ENCODE data around the gene KDM4C.
"Not testable (repeated sequence)": the region's sequence is repeated elsewhere in the genome, so short reads cannot be mapped to it uniquely, and the experiment has no call there.

Gene KDM4C

DNA sequence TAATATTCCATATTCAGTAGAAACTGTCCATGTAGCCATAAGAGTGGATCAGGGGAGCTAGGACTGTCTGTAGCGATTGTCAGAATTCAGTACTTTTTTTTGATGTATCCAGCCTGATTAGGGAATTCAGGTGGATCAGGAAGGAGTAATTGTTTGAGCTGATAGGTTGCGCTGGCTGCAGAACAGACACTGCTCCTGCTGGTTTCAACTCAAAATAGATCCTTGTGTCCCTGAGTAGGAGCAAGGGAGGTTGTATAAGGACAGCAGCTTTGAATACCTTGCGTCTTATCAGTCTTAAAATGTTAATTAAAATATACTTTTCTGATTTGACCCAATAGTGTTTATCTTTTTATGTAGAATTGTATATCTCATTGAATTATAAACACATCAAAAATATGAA is 229.6 kb downstream of the KDM4C start:
- DNase-seq = no peak

DNA sequence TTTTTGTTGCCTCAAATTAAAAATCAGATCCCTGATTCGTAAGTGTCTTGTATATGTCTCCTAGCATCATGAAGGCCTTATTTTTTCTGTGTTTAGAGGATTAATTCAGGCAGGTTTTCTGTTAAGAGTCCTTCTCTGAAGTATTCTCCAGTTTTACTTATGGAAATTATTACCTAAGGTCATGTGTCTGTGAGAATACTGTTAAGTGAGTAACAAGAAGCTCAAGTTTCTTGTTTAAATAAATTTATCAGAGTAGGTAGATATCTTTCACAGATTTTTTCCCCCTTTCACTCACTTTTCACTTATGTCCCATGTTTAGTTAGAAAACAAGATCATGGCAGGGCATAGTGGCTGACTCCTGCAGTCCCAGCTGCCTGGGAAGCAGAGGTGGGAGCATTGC is 233.6 kb downstream of the KDM4C start:
- DNase-seq = no peak

DNA sequence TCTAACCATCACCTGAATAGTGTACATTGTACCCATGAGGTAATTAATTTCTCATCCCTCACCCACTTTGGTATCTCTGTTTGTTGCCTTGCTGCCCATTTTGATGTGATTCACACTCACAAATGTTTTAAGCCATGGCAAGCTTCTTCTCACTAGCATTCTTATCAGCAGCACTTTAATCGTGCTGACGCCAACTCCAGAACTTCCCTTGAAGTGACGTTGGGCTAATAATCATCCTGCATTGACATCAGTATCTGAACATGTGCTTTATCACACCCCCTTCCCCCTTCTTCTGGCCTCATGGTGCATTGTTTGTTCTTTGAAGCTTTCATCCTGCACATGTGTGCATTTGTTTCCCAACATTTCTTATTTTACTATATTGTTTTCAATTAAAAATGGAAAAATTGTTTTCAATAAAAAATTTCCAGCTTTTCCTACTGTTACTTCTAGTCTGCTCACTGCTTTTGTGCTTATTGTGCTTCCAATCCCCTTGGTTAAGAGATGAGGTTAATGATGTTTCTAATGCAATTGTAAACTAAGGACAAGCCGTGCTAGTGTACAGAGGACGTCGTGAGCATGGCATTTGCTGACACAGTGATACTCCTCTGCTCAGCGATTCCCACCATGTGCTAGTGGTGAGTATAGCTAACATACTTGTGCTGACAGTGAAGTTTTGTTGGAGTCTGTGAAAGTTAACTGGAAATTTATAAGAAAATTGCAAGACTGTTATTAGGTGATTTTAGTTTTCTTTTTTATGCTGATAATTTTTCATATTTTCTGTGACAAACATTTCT is 238.5 kb downstream of the KDM4C start:
- no peak for DNase-seq

DNA sequence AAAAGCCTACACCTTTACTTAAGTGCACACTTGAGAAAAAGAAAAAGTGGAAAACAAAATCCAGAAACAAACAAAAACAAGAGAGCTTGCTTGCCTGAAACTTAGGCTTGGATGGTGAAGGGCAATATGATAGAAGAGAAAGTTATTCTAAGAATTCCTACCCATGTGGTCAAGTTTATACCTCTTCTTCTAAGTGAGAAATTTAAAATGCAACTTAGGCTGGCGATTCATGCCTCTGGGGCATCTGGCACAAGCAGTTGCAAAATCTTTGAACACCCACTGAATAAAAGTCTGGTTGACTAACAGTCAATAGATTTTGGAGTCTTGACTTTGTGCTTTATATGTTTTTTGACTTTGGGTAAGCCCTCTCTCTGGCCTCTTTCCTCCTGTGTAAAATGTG is 239.6 kb downstream of the KDM4C start:
- DNase-seq = no peak

DNA sequence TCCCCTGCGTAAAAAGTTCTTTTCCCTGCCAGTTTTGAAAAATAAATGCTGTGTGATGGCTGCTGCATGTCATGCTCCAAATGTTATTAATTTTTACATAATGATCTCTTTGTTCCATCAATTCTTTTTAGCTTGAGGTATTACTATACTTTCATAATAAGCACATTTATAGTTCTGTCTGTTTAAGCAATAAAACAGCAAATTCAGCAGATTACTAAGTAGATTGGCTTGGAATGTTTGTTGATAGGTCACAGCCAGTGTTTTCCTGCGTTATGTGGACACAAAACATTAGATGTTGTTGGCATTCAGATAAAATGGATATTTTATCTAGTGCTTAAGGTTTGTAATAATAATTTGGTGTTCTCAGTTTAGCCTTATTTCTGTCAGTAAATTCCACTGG is 242.0 kb downstream of the KDM4C start:
- DNase-seq = no peak

DNA sequence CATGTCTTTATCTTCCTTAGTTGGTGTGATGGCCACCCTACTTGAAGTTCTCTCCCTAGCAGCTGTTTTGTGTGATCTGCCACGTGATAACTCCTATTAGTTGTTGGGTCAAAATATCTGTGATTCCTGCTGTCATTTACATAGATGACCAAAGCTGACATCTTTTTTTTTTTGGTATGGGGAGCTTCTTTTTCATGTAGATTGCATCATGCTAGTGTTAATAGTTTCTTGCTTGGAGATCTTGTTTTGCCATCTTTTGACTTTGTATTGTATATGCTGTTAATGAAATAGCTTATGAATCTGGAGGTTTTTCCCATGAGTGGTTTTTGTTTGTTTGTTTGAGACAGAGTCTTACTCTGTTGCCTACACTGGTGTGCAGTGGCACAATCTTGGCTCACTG is 243.8 kb downstream of the KDM4C start:
- no peak for DNase-seq

DNA sequence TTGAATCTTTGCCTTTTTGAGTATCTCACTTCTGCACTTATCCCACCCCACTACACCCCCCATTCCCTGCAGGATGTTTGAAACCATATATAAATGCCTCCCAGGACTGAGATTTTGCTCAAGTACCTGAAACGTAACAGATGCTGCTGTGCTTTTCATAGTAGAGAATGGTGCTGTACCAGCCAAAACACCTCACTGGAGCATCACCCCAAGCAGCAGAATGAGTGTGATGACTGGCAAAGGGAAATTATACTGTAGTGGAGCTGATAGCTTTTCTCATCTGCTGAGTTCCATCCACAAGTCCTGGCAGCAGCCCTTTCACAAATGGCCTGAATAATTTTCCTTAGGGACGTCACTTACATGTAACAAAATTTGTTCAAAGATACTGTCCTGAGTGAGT is 246.1 kb downstream of the KDM4C start:
- DNase-seq = no peak

DNA sequence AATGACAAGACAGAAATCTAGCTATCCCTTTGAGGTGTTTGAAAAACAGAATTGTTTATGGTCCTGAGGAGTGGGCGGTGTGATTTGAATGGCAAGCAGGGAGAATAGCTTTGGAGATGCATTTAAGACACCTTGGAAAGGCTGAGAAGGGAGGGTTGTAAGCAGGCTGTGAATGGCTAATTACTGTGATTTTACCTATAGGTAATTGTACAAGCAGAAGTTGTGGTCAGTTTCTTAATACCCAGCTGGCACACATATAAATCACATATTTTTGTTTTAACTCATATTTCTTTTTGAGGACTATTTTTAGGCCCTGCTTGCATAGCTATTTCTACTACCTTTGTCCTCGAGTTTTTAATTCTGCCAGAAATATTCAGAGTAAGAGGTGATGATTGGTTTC is 248.6 kb downstream of the KDM4C start:
- no peak for DNase-seq

DNA sequence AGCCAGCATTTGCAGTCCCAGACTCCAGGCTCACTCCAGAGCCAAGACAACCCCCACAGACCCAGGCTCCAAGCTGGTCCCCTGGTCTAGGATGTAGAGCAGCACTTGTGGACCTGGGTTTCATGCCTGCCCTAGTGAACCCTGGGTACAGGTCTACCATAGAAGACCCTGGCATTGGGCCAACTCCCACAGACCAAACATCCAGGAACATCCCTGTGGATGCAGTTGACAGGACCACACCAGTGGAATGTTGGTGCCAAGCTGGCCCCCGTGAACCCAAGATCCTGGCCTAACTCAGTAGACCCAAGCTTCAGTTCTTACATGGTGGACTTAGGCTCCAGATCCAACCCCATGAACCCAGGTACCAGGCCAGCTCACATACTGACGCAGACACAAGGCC is 250.6 kb downstream of the KDM4C start:
- no peak for DNase-seq

DNA sequence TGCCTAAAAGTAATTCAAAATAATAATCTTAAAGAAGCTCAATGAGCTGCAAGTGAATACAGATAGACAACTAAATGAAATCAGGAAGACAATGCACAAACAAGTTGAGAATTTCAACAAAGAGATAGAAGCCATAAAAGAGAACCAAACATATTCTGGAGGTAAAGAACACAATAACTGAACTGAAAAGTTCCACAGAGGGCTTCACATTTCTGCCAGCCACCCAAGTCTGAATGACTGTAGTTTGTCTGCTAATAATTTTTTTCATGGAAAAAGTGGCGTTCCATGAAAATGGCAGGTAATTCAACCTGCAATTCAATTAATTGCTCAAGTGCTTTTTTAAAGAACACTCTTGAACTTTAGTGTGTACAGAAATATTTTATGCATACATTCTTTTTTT is 251.3 kb downstream of the KDM4C start:
- DNase-seq = no peak

DNA sequence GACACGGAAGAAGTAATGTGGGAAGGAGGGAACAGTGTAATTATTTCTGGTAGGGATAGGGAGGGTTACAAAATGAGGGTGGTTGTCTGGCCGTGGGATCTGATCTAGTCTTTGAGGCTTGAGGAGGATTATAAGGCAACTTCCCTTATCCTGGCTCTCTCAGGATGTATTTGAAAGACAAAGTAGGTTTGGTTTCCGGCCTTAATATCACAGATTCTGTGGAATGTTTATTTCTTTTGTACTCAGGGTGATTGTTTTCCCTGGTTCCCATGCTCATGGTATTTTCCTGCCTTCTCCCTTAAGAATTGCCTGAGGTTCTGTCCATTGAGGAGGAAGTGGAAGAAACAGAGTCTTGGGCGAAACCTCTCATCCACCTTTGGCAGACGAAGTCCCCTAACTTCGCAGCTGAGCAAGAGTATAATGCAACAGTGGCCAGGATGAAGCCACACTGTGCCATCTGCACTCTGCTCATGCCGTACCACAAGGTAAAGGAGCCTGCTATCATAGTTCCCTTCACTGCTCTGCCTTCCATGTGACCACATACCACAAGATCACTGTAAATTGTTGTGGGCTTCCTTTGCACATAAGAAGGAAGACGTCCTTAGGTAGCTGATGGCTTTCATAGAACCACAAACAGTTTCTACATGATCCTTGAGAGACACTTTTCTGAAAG is 253.8 kb downstream of the KDM4C start:
- no peak for DNase-seq

DNA sequence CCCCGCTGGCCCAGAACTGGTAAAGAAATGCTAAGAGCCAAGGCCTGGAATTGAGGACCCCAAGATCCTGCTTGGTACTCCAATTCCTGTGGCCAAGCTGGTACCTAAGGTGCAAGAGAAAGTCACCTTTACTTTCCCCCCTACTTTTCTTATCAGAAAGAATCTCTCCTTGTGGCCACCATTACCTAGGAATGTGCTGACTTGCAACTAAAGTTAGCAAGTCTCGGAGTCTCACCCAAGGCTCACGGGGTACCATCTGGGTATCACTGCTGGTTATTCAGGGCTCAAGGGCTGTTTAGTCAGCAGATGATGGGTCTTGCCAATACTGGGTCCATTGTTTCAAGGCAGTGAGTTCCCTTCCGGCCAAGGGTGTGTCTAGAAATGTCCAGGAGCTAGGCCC is 270.2 kb downstream of the KDM4C start:
- DNase-seq = no peak

DNA sequence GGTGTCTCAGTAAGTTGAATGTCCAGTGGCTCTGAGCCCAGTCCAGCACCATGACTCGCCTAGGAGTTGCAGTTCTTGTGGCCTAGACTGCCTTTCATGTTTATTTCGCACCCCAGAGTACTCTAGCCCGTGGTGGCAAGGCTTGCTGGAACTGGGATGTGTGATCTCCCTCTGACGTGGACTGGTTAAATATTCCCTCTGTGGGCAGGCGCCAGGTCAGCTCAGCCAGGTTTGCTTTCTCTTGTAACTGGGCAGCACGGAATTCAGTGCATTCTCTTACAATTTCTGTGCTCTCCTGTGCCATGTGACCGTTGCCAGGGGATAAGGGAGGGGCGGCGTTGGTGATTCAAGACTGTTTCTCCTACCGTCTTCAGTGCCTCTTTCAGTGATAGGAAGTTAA is 270.8 kb downstream of the KDM4C start:
- no peak for DNase-seq

DNA sequence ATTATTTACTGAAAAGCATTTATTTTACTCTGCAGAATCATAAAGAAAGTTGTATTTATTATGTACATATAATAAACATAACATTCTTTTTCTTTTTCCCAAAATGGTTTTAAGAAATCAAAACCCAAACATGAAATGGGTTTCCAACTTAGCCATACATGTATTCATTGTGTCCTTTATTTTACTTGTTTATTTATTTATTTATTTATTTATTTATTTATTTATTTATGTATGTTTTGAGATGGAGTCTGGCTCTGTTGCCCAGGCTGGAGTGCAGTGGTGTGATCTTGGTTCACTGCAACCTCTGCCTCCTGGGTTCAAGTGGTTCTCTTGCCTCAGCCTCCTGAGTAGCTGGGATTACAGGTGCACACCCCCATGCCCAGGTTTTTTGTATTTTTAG is 273.2 kb downstream of the KDM4C start:
- not testable (repeated sequence) for DNase-seq

DNA sequence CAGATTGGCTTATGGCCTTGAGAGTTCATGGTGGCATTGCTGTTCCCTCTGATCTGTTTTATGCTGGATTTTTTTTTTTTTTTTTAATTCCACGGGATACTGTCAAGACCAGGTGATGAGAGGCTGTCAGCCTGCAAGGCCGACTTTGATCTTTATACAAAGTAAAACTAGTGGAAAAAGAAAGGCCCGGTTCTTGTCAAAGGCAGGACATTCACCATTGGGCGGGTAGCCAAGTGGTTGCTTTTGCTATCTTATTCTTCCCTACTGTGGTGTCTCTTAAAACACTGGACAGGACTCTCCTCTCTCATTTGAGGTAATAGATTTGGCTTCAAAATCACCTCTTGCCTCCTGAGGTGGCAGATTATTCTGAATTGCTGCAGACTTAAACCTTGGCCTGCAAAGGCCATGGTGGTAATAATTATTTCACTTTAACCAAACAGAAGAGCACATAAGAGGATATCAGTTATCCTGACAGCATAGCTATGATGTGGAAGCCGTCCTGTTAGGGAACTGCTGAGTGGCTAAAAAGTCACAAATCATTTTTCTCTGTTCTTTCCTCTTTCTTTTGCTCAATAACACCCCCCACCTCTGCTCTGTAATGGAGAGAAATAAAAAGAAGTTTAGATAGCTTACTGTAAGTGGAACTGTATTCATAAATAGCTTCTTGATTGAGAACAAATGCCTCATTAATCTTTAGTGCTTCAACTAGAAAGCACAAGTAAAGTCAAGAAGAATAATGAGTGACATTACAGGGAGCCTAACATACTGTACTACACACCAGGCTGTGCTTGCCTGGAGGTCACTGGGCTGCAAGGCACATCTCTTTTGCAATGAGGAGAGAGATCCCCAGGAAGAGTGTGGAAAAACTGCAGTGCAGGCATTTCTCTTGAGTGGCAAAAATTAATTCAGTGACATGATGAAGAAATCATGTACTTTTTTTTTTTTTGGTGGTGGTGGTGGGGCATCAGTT is 275.6 kb downstream of the KDM4C start:
- DNase-seq = no peak

DNA sequence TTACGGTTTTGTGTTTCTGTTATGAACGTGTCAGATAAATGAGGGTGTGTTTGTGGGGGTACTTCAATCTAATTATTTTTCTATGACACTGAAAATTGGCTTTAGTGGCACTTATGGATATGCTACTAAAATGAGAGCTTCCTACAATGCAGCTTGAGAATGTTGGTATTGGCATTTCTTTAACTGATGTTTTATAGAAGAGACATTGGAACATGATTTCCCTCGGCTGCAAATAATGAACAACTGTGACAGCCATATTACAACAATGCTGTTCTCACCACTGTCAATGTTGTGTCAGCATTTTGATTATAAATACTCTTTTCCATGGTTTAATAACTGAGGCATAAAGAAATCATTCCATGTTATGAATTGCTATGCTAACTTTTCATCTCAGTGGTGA is 279.4 kb downstream of the KDM4C start:
- no peak for DNase-seq

DNA sequence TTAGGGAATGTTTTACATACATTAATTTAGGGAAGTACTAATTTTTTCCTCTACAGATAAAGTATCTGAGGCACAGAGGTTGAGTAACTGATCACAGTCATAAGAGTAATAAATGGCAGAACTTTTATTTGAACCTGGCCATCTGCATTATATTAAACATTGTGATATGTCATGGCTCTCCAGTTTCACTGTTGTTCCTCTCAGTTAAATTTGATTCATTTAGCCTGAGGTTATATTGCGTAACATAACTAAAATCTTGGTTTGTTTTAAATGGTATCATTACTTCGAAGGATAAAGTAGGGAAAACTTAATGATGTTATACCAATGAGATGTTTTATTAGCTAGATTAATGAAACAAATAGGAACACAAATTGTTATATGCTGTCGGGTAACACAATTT is 284.4 kb downstream of the KDM4C start:
- no peak for DNase-seq

DNA sequence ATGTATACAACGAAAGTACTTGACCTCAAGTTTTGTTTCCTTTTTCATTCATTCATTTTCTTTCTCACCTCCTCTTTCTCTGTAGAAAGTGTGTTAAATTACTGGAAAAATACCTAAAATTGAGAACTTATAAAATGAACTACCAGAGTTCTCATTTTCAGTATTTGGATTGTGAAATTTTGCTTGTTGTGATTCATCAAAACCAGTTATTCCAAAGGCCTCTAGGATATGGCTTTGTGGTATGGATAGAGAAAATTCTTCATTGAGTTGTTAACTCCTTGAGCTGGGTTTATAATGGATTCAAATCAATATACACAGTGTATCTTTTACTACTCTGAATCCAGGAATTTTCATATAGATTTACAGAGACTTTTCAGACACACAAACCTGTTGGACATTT is 287.6 kb downstream of the KDM4C start:
- no peak for DNase-seq

DNA sequence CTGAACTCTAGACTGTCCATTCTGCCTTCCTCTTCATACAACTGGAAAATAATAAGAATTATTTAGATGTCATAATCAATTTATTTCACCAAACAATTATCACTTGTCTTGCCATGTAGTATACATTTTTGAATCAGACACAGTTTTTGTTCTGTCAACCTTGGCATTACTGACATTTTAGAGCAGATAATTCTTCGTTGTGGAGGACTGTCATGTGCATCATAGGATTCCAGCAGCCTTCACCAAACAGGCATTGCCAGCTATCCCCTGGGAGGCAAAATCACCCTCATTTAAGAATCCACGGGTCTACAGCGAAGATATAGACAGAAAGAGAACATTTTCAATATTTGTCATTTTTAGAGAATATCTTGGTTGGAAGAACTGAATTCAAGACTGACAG is 293.9 kb downstream of the KDM4C start:
- DNase-seq = no peak

DNA sequence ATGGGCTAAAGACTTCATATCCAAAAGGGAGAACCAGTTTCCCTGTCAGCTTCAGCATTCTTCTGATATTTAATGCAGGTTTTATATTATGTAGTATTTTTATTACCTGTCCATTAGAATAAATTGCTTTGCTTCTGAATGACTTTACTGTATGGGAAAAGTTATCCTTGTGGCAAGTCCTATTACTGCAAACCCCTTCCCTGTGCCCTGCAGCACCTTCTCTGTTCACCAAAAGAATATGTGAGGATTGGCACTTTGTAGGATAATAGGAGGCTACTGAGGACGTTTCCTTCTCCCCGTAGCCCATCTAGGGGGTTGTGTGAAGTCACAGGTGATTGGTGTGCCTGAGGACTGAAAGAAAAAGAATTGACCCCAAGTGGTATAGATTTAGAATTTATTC is 296.1 kb downstream of the KDM4C start:
- DNase-seq = no peak

DNA sequence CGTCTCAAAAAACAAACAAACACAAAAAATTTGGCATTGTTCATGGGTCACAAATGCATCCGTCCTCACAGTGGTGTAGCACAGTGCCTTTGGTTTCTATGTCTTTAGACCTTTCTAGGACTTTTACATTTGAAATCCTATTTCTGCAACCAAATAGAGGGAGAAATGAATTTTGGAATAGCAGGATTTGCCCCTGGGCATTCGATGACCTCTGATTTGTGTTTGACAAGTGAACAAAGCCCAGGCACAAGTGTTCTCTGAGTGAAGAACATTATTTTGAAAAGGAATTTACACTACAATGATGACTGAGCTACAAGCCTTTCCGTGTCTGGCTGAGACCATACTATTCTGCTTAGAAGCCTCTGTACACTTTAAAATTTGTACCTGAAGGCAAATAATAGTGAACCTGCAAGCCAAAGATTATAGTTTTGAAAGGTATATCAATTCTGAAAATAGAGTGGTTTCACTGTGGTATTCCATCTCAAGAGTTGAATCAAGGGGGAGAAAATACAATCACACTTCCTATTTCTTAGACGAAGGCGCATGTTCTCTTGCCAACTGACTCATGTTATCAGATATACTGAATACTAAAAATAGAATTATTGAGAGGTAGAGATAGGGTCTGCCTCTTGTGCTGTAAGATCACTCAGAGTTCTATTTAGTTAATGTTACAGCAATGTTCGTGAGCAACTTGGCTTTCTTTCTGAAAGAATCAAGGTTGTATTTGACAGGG is 297.6 kb downstream of the KDM4C start:
- no peak for DNase-seq

DNA sequence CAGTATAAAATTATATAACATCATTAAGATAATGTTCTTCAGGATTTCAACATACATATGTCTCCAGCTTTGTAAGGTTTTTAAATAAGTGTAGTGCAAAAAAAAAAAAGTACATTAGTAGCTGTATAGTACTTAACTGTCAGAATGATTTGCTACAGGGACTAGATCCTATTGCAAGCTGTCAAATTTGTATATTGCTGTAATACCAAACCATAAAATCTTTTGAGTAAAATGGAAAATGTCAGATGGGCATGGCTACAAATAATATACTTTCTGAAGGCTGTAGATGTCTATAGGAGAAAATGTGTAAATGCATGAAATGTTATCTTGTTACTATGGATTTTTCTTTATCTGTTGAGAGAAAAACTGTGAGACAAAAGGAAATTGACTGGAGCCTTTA is 298.5 kb downstream of the KDM4C start:
- DNase-seq = no peak

DNA sequence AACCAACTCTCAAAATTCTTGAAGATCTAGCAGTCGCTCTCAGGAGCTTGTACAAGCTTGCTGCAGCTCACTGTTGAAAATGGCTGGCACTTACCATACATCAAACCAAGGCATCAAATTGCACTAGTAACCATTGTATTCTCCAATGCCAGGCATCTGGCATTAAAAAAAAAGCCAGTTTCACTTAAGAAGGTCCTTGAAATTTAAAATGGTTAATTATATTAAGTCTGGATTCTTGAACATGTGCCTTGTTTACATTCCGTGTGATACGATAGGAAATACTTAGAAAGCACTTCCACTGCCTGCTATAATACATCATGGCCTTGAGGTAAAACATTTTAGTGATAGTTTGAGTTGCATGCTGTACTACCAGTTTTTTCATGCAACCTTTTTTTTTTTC is 300.7 kb downstream of the KDM4C start:
- DNase-seq = no peak

Data from SHP77 treated with DMSO at 0.1 percent for 48 hours (cell line).